ENCODE data around the gene SLC38A4. TPM values are rescaled to one million over a fixed set of nuclear protein-coding genes. Genes with fewer than 3 reads are reported as not detected.

SLC38A4 gene
- total and polyA plus RNA-seq, 2 donors (not counting 1 experiment from before 2014, with no cell fraction given) = 5.5 to 6.1 TPM

DNA sequence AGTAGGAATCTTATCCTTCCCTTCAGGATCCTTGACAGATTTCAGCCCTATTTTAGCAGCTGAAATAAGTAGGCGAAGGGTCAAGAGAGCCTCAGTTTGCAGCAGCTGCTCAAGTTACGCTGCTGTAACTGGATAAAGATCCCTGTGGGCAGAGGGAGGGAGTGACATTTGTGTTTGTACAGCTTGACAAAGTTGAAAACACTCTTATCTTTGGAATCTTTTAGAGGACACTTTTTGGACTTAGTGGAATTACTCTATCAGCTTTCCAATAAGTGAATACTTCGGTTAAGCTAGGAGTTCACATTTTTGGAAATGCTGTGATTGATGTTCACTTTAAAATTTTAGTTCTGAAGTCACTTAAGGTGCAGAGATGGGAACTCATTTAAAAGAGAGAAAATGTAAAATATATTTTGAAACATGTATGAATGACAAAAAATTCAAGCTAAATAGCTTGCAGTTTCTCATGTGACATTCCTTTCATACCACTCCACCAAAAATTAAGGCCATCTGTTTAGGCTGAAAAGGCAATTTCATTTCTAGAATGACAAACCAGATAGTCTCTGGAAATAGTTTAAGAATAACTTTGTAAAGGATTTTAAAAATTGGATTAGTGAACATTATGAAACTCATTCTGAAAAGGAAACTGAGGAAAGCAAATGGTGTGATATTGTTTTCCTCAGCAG lies 55.2 kb downstream of the SLC38A4 start:
- Histone ChIP-seq H3K36me3 (ENCODE audit: control insufficient read depth, insufficient read depth, low read length) (no peaks in the 10 kb centered on the region), H3K27ac (ENCODE audit: insufficient read depth, low read length) (peak overlapping the region; percentile 30), H4K20me1 (ENCODE audit: control insufficient read depth, extremely low read depth, insufficient read depth, low read length) (no peaks in the 10 kb centered on the region), H3K9me3 (ENCODE audit: control insufficient read depth, insufficient read depth, low read depth, low read length) (no peaks in the 10 kb centered on the region), H3K4me3 (replicated peaks in 1 of 4; ENCODE audit: control extremely low read depth in 1 of 4, insufficient read depth in 1 of 4, low read depth in 3 of 4, low read length in 4 of 4) (peak overlapping the region in 2 of 4 experiments; percentile 17 to 19), H3K27me3 (ENCODE audit: control insufficient read depth, insufficient read depth, low read length) (no peaks in the 10 kb centered on the region), H2AFZ (ENCODE audit: low read length) (no peak overlapping the region), H3K4me2 (ENCODE audit: extremely low read depth, insufficient read depth, low read length) (peak overlapping the region; percentile 83), H3K79me2 (ENCODE audit: control insufficient read depth, insufficient read depth, low read length) (no peaks in the 10 kb centered on the region), H3K4me1 (ENCODE audit: control insufficient read depth, extremely low read depth, insufficient read depth, low read length) (peaks cover 20% of the 10 kb centered on the region), H3K9ac (ENCODE audit: insufficient read depth, low read length) (no peak overlapping the region)
- no peak for TF ChIP-seq EZH2 (IDR thresholded peaks at IDR 0.05; ENCODE audit: low read length, missing control alignments)
- TF ChIP-seq, protein P1, sequence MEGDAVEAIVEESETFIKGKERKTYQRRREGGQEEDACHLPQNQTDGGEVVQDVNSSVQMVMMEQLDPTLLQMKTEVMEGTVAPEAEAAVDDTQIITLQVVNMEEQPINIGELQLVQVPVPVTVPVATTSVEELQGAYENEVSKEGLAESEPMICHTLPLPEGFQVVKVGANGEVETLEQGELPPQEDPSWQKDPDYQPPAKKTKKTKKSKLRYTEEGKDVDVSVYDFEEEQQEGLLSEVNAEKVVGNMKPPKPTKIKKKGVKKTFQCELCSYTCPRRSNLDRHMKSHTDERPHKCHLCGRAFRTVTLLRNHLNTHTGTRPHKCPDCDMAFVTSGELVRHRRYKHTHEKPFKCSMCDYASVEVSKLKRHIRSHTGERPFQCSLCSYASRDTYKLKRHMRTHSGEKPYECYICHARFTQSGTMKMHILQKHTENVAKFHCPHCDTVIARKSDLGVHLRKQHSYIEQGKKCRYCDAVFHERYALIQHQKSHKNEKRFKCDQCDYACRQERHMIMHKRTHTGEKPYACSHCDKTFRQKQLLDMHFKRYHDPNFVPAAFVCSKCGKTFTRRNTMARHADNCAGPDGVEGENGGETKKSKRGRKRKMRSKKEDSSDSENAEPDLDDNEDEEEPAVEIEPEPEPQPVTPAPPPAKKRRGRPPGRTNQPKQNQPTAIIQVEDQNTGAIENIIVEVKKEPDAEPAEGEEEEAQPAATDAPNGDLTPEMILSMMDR (conservative IDR thresholded peaks at IDR 0.05 in 1 of 2, IDR thresholded peaks at IDR 0.05 in 1 of 2; ENCODE audit: low read depth in 1 of 2, low read length in 2 of 2) = no peak
- DNase-seq (ENCODE audit: low read depth in 2 of 2) = peak; percentile 53 to 74

DNA sequence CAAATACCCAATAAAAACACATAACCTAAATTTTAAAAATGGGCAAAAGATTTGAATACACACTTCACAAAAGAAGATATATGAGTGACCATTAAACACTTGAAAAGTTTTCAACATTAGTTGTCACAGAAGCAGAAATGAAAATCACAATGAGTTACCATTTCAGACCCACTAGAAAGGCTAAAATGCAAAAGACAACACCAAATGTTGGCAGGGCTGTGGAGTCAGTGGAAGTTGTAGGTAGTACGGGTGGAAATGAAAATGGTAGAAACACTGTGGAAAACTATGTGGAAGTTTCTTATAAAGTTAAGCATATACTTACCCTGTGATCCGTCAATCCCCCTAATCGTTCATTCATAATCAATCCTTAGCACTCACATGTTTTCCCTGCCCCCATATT lies 61.8 kb downstream of the SLC38A4 start:
- H3K9me3 ChIP-seq (ENCODE audit: control insufficient read depth, insufficient read depth, low read depth, low read length) = no peaks in the 10 kb centered on the region
- H3K4me2 ChIP-seq (ENCODE audit: extremely low read depth, insufficient read depth, low read length) = no peak overlapping the region
- no peak overlapping the region for H3K9ac ChIP-seq (ENCODE audit: insufficient read depth, low read length)
- no peaks in the 10 kb centered on the region for H3K79me2 ChIP-seq (ENCODE audit: control insufficient read depth, insufficient read depth, low read length)
- H4K20me1 ChIP-seq (ENCODE audit: control insufficient read depth, extremely low read depth, insufficient read depth, low read length) = no peaks in the 10 kb centered on the region
- no peaks in the 10 kb centered on the region for H3K36me3 ChIP-seq (ENCODE audit: control insufficient read depth, insufficient read depth, low read length)
- no peak overlapping the region for H3K27ac ChIP-seq (ENCODE audit: insufficient read depth, low read length)
- H3K27me3 ChIP-seq (ENCODE audit: control insufficient read depth, insufficient read depth, low read length) = no peaks in the 10 kb centered on the region
- no peak overlapping the region for H2AFZ ChIP-seq (ENCODE audit: low read length)
- TF ChIP-seq EZH2 (IDR thresholded peaks at IDR 0.05; ENCODE audit: low read length, missing control alignments) = no peak
- TF ChIP-seq, protein P1 (conservative IDR thresholded peaks at IDR 0.05 in 1 of 2, IDR thresholded peaks at IDR 0.05 in 1 of 2; ENCODE audit: low read depth in 1 of 2, low read length in 2 of 2) = no peak
- H3K4me3 ChIP-seq (replicated peaks in 1 of 4; ENCODE audit: control extremely low read depth in 1 of 4, insufficient read depth in 1 of 4, low read depth in 3 of 4, low read length in 4 of 4) = no peak overlapping the region
- no peak for DNase-seq (ENCODE audit: low read depth in 2 of 2)
- no peaks in the 10 kb centered on the region for H3K4me1 ChIP-seq (ENCODE audit: control insufficient read depth, extremely low read depth, insufficient read depth, low read length)

DNA sequence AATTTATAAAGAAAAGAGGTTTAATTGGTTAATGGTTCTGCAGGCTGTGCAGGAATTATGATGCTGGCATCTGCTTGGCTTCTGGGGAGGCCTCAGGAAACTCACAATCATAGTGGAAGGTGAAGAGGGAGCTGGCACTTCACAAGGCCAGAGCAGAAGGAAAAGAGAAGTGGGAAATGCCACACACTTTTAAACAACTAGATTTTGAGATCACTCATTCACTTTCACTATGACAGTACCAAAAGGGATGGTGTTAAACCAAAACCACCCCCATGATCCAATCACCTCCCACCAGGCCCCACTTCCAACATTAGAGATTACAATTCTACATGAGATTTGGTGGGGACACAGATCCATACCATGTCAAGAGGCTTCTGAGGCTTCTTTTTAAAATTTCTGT lies 62.6 kb downstream of the SLC38A4 start:
- Histone ChIP-seq H4K20me1 (ENCODE audit: control insufficient read depth, extremely low read depth, insufficient read depth, low read length) (no peaks in the 10 kb centered on the region), H3K4me3 (replicated peaks in 1 of 4; ENCODE audit: control extremely low read depth in 1 of 4, insufficient read depth in 1 of 4, low read depth in 3 of 4, low read length in 4 of 4) (no peak overlapping the region), H3K4me2 (ENCODE audit: extremely low read depth, insufficient read depth, low read length) (no peak overlapping the region), H3K27ac (ENCODE audit: insufficient read depth, low read length) (no peak overlapping the region), H3K4me1 (ENCODE audit: control insufficient read depth, extremely low read depth, insufficient read depth, low read length) (no peaks in the 10 kb centered on the region), H3K36me3 (ENCODE audit: control insufficient read depth, insufficient read depth, low read length) (no peaks in the 10 kb centered on the region), H3K27me3 (ENCODE audit: control insufficient read depth, insufficient read depth, low read length) (no peaks in the 10 kb centered on the region), H3K9ac (ENCODE audit: insufficient read depth, low read length) (no peak overlapping the region), H2AFZ (ENCODE audit: low read length) (no peak overlapping the region), H3K9me3 (ENCODE audit: control insufficient read depth, insufficient read depth, low read depth, low read length) (no peaks in the 10 kb centered on the region), H3K79me2 (ENCODE audit: control insufficient read depth, insufficient read depth, low read length) (no peaks in the 10 kb centered on the region)
- DNase-seq (ENCODE audit: low read depth in 2 of 2) = no peak
- TF ChIP-seq EZH2 (IDR thresholded peaks at IDR 0.05; ENCODE audit: low read length, missing control alignments) = no peak
- TF ChIP-seq, protein P1 (conservative IDR thresholded peaks at IDR 0.05 in 1 of 2, IDR thresholded peaks at IDR 0.05 in 1 of 2; ENCODE audit: low read depth in 1 of 2, low read length in 2 of 2) = no peak
